ENCODE results near the gene BMP10. TPM values are rescaled to one million over a fixed set of nuclear protein-coding genes. Genes with fewer than 3 reads are reported as not detected.

The BMP10 gene
- polyA plus RNA-seq, 1 of the 3 experiments (the other 2 are of a cell fraction): not detected

GRCh38 chr2:68885811-68886075 is 14.5 kb upstream of the BMP10 start:
- DNase-seq: no peak
- Histone ChIP-seq H2AFZ (ENCODE audit: low read depth) (no peak overlapping the region), H3K9me2 (no peaks in the 10 kb centered on the region), H3K27ac (ENCODE audit: low read depth in 2 of 2, low read length in 1 of 2) (no peak overlapping the region), H3K4me2 (no peak overlapping the region), H4K20me1 (ENCODE audit: insufficient read depth) (no peaks in the 10 kb centered on the region), H3K9ac (no peak overlapping the region), H3K4me1 (ENCODE audit: control insufficient read depth in 1 of 2, insufficient read depth in 2 of 2, low read depth in 1 of 2, low read length in 1 of 2) (no peaks in the 10 kb centered on the region), H3K79me2 (ENCODE audit: insufficient read depth) (no peaks in the 10 kb centered on the region), H3K27me3 (ENCODE audit: insufficient read depth) (no peaks in the 10 kb centered on the region; the same call in 1 of the 2 replicates), H3K4me3 (ENCODE audit: low read depth in 2 of 2, low read length in 1 of 2) (no peak overlapping the region), H3K9me3 (no peaks in the 10 kb centered on the region), H3K36me3 (replicated peaks in 1 of 2; ENCODE audit: control insufficient read depth in 1 of 2, insufficient read depth in 2 of 2, low read length in 1 of 2) (no peaks in the 10 kb centered on the region), H3F3A (replicated peaks; ENCODE audit: insufficient read depth) (no peaks in the 10 kb centered on the region)
- WGBS (ENCODE audit: low lambda C conversion rate): 52% methylated on average over 3 of the region's 3 CpGs
- TF ChIP-seq PBX3 (IDR thresholded peaks at IDR 0.05): no peak
- no peak for TF ChIP-seq TAF1 (IDR thresholded peaks at IDR 0.05; ENCODE audit: borderline replicate concordance, low read depth, low read length)
- no peak for TF ChIP-seq GATA2 (CRISPR knock-in tag; IDR thresholded peaks at IDR 0.05)
- no peak for TF ChIP-seq RCOR1 (IDR thresholded peaks at IDR 0.05; ENCODE audit: low read length)
- no peak for TF ChIP-seq ELF1 (IDR thresholded peaks at IDR 0.05)
- TF ChIP-seq TCF12 (IDR thresholded peaks at IDR 0.05): no peak
- TF ChIP-seq, protein P1, sequence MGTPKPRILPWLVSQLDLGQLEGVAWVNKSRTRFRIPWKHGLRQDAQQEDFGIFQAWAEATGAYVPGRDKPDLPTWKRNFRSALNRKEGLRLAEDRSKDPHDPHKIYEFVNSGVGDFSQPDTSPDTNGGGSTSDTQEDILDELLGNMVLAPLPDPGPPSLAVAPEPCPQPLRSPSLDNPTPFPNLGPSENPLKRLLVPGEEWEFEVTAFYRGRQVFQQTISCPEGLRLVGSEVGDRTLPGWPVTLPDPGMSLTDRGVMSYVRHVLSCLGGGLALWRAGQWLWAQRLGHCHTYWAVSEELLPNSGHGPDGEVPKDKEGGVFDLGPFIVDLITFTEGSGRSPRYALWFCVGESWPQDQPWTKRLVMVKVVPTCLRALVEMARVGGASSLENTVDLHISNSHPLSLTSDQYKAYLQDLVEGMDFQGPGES (IDR thresholded peaks at IDR 0.05; ENCODE audit: low read depth, low read length): no peak
- TF ChIP-seq EZH2phosphoT487 (IDR thresholded peaks at IDR 0.05; ENCODE audit: borderline replicate concordance, low read depth): no peak
- TF ChIP-seq POLR2AphosphoS5 (IDR thresholded peaks at IDR 0.05; ENCODE audit: low read depth, low read length): no peak
- no peak for TF ChIP-seq CTCF (IDR thresholded peaks at IDR 0.05)
- TF ChIP-seq REST (IDR thresholded peaks at IDR 0.05; ENCODE audit: low read depth, low read length): no peak
- no peak for TF ChIP-seq MXI1 (IDR thresholded peaks at IDR 0.05; ENCODE audit: low read depth, low read length)
- TF ChIP-seq MAX (IDR thresholded peaks at IDR 0.05; ENCODE audit: low read depth): no peak
- TF ChIP-seq GABPA (IDR thresholded peaks at IDR 0.05; ENCODE audit: low read depth): no peak
- TF ChIP-seq USF2 (IDR thresholded peaks at IDR 0.05; ENCODE audit: borderline replicate concordance, low read depth, low read length): no peak
- no peak for TF ChIP-seq RAD21 (IDR thresholded peaks at IDR 0.05; ENCODE audit: low read length)
- ChIA-PET CTCF (interaction anchor here (1.5 kb wide), 1 partner anchor 39 kb away, joined by 3 read pairs; no protein-coding TSS in a partner anchor), POLR2A (no interaction called here)

Data from SK-N-SH (cell line).